Measurements from ENCODE around the gene PLCH2.
A peak's percentile ranks its signal among the peaks of the same experiment; 100 is the strongest.

- TF ChIP-seq CTCF (IDR thresholded peaks at IDR 0.05) (peak in 1 of 12 donors; percentile 7), POLR2A (IDR thresholded peaks at IDR 0.05) (no peak)
Observed at GRCh38 chr1:2528016-2528415, 51.9 kb downstream of the PLCH2 start.
